ENCODE data around the gene DYNC2H1.

- TF ChIP-seq CTCF (IDR thresholded peaks at IDR 0.05): no peak
- TF ChIP-seq POLR2AphosphoS5 (IDR thresholded peaks at IDR 0.05; ENCODE audit: insufficient read depth in 1 of 2, low read depth in 1 of 2): no peak
Measured at GRCh38 chr11:103494491-103494890, 385.3 kb downstream of the DYNC2H1 start.
